GM21529 (cell line): ENCODE results near the gene TRIM40.

Source experiments
- ATAC-seq: cut with Tn5 transposase; IDR thresholded peaks from one replicate; pipeline ENCODE4 v1.9.1; 2021; ENCODE audit not compliant: unreplicated experiment

Gene TRIM40

DNA sequence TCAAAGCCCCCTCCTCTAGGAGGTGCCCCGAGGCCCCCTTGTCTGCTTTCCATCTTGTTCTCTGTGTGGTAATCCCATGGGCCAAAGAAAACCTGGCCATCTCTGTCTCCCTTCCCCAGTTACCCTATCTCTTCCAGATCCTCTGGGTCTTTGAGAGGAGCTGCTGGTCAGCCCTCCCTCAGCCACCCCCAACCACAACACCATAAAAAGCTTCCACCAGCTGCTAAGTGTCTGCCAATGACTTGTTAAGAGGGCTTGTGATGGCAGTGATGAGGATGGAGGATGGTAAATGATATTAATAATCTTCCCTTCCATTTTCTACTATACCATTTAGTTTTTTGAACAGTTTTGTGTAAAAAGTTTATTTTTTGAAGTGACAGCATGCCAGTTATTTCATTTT, 60.0 kb downstream of the TRIM40 start:
- ATAC-seq: no peak

DNA sequence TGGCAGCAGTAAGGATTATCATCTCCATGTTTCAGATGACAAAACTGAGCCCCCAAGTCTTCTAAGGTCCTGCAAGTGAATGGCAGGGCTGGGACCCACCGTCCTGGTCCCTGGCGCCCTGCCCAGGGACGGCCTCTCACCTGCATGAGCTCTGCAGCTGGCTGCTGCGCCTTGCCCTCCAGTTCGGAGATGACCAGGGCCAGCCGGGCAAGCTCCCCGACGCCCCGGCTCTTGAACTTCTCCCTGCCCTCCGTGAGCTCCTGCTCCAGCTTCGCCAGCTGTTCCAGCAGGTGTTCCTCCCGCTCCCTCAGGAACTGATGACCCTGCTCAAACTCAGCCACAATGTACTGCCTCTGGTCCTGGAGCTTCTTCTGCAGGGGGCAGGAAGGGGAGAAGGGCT, 60.4 kb downstream of the TRIM40 start:
- ATAC-seq: no peak
